Ovary (tissue), 3 donors: Measurements from ENCODE around the gene ARHGEF25.

ENCODE experiments used
- CTCF ChIP-seq, 3 donors: fragments of 450-650 bp in 2 of 3; fragments of 200-600 bp in 1 of 3; IDR thresholded peaks; one replicate each; pipeline versions ENCODE4 v1.5.1 to v1.8.0; 2016 to 2022; ENCODE audit warnings: antibody characterized with exemption in 3 of 3, mild to moderate bottlenecking in 1 of 3
- POLR2A ChIP-seq: fragments of 450-650 bp; IDR thresholded peaks from one replicate; pipeline ENCODE4 v1.6.1; 2017; ENCODE audit warnings: antibody characterized with exemption, mild to moderate bottlenecking, moderate library complexity
- donor health status: DM: no; HTN: no; CAD: no.

DNA sequence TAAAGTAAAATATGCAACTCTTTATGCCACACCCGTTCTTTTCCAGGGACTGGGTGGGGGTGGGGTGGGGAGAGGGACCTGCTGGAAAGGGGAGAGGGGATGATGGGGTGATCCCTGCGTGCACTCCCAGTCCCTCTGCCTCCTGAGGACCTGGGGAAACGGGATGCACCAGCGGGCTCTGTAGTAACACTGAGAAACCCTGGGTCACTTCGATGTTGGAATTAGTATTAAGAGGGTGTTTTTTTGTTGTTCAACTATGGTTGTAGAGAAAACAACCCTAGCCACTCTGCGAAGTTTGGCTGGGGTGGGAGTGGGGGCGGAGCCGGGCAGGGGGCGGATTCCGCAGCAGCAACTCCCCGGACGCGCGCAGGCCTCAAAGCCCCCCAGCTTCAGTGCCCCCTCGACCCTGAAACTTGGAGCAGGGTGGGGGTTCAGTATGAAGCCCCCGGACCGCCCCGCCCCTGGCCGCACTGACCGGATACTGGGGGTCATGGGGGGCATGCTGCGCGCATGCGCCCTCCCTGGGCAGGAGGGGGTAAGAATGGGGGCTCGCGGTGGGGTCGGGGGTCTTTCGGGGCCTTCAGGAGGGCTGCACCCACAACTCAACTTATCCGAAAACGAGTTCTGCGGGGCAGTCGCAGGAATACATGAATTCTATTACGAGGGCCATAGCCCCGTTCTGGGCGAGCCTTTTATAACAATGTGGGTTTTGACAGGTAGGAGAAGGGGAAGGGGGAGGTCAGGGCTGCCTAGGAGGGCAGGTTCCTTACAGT is 1.3 kb upstream of the ARHGEF25 start:
- TF ChIP-seq POLR2A (no peak), CTCF (IDR thresholded peaks at IDR 0.05) (no peak)
